GM23248 (cell line): ENCODE results near the gene ENPP4.

Source experiments
- EZH2 ChIP-seq: fragments of 200-600 bp; sonication (generic); IDR thresholded peaks from 2 replicates; pipeline ENCODE4 v1.6.1; 2018; ENCODE audit warnings: antibody characterized with exemption, mild to moderate bottlenecking; ENCODE audit not compliant: insufficient read depth, poor library complexity, severe bottlenecking
- EZH2phosphoT487 ChIP-seq: fragments of 200-600 bp; sonication (generic); IDR thresholded peaks from 2 replicates; pipeline ENCODE4 v1.6.1; 2018; ENCODE audit warnings: antibody characterized with exemption, moderate library complexity, mild to moderate bottlenecking, low read depth; ENCODE audit not compliant: insufficient read depth

GRCh38 chr6:46189726-46190125, 59.9 kb downstream of the ENPP4 start:
- TF ChIP-seq EZH2phosphoT487 = no peak
- no peak for TF ChIP-seq EZH2
